GM18867 (cell line): Measurements from ENCODE around the gene CREB3.

Source experiments
- ATAC-seq: cut with Tn5 transposase; IDR thresholded peaks from one replicate; pipeline ENCODE4 v1.9.1; 2021; ENCODE audit warnings: mild to moderate bottlenecking, moderate library complexity; ENCODE audit not compliant: unreplicated experiment

The CREB3 gene, protein sequence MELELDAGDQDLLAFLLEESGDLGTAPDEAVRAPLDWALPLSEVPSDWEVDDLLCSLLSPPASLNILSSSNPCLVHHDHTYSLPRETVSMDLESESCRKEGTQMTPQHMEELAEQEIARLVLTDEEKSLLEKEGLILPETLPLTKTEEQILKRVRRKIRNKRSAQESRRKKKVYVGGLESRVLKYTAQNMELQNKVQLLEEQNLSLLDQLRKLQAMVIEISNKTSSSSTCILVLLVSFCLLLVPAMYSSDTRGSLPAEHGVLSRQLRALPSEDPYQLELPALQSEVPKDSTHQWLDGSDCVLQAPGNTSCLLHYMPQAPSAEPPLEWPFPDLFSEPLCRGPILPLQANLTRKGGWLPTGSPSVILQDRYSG

GRCh38 chr9:35732185-35732799 lies at the start of gene CREB3, which contains the start of gene TLN1:
CREB3 (plus strand) TSS chr9:35732666; CDS start chr9:35732773, 107 bp downstream.
TLN1 (minus strand) TSS chr9:35732195; CDS start chr9:35725694, 6,501 bp downstream.
- peak; percentile 81 for ATAC-seq

DNA sequence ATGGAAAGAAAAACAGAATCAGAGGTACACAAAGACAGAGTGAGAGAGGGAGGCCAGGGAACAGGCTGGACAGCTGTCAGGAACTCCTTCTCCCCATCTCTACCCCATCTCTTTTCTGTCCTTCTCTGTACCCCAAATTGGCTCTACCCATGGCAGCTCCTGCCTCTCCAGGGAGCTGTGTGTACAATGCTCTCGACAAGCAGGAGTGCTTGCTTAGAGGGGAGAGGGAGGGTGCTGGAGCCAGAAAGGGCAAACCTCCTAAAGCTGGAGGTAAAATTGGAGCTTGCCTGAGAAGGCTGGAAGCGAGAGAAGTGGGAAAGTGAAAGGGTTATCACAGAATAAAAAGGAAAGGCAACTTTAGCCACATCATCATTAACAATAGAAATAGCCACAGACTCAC lies 49.1 kb upstream of the CREB3 start:
- no peak for ATAC-seq

GRCh38 chr9:35684921-35685320 lies 47.5 kb upstream of the CREB3 start:
- no peak for ATAC-seq

GRCh38 chr9:35685506-35685905 lies 47.0 kb upstream of the CREB3 start:
- ATAC-seq, result no peak

DNA sequence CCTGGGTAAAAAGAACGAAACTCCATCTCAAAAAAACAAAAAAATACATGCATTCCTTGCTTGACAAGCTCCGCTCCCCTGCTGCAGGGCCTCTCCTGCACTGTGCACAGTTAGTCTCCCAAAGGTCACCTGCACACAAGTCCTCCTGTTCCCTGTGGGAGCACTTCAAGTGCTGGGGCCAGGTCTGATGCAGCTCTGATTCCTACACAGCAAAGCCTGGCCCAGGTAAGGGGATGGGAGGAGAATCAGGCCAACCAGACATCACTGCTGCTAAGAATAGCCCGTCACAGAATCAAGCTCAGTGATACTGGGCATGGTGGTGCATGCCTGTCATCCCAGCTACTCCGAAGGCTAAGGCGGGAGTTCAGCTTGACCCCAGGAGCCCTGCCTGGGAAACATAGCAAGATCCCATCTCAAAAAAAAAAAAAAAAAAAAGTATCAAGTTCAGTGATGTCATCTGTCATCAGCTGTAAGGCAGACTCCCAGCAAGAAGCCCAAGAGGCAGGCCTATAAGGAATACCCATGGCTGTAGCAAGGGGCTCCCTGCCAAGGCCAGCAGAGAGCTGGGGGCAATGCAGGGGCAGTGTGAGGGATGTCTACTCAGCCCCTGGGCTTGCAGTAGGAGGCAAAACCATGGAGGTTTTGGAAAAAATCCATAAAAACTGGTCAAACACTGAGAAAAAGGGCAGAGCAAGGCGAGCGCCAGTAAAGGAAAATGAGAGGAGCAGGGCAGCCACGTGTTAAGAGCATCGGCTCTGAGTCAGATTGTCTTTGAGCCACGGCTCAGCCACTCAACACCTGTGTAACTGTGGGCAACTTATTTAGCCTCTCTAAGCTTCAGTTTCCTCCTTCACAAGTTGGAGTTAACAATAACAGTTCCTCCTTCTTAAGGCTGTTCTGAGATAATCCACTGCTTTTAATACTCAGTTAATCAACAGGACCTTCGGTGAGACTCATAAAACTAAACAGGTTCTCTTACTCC lies 46.0 kb upstream of the CREB3 start:
- no peak for ATAC-seq

GRCh38 chr9:35687306-35687705 lies 45.2 kb upstream of the CREB3 start:
- no peak for ATAC-seq

GRCh38 chr9:35687972-35688557 lies 44.4 kb upstream of the CREB3 start:
- ATAC-seq, result no peak

GRCh38 chr9:35688558-35689541 lies 43.6 kb upstream of the CREB3 start:
- no peak for ATAC-seq

DNA sequence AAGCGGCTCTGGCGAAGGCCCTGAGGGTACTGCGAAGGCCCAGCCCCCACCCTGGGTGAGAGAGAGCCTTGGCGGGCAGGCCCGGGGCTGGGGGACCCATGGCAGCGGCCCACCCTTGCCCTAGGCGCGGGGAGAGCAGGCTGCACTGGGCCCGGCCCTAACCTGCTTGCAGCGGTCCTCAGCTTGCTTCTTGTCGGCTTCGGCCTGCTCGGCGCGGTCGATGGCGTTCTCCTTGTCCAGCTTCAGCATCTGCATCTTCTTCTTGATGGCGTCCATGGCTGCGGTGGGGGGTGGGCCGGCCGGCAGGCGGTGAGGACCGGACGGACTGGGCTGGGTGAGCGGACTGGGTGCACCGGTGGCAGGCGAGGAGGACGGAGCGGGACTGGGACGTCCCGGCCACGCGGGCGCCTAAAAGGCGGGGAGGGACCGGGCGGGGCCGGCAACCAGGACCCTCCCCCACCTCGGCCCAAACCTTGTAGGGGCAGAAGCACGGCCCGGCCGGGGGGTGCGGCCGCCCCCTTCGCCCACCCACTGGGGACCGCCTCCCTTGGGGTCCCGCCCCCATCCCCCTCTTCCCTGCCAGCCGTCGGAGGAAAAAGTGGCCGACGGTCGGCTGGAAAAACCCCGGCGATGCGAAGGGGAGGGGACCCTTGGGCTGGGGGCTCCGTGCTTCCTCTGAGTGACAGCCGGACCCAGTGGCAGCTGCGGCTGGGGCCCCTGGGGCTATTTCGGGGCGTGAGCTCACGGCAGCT lies 42.7 kb upstream of the CREB3 start, which contains the start of gene TPM2:
Gene TPM2, minus strand, starts transcription at position 384 of the 752 bp plus-strand sequence. Its CDS starts 108 bp downstream, at position 276.
- ATAC-seq, result no peak

DNA sequence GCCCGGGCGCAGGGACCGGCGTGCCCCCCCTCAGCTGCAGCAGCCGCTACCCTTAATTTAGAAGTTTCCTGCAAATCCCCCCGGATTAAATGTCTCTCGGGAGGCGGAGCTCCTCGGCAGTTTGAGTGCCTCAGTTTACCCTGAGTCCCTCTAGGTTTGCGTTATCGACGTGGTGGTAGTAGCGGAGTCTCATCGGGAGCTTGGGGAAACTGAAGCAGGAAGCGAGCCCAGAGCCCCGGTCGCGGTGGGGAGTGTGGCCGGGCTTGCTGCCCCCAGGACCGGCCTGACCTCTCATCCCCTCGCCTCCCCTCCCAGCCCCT lies 42.2 kb upstream of the CREB3 start:
- no peak for ATAC-seq

DNA sequence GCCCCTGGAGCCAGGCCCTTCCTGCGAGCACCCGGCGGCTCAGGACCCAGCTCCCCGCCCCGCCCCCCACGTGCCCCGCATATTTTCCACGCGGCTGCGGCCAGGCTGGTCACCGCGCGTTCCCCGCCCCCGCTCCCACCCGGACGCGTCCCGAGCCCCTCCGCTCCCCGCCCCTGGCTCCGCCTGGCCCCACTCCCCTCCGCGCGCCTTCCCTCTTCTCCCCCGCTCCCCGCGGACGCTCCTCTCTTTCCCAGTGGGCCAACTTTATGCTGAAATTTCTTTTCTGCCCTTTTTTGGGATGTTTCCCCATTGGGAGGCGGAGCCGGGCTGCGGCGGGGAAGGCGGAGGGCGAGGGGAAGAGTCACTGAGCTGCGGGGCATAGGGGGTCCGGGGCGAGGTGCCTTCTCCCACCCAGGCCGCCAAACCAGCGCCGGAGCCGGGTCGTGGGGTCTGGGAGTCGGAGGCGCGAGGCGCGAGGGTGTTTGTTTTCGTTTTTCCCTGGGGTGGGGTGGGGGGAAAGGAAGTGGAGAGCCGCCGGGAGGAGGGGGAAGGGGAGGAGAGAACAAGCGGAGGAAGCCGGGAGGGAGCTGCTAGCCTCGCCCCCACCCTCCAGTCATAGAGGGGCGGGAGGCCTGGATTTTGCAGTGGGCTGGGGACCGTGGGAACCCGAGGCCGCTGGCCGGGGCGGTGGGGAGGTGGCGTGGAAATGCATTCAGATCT lies 41.7 kb upstream of the CREB3 start:
- no peak for ATAC-seq

DNA sequence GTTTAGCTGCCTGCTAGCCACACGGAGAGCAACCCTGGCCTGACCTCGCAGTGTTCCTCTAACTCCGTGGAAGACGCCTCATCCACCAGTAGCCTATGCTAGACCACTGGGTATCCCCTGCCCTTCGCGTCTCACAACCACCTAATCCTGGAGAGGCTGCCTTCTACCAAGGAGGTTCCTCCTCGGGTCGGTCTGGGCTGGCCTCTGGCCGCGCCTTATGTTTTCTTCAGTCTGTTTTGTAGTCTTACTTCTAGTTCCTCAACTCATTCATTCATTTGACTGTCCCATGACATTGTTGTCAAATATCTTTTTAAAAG lies 41.2 kb upstream of the CREB3 start:
- no peak for ATAC-seq

- no peak for ATAC-seq
Measured at GRCh38 chr9:35691757-35692301, 40.6 kb upstream of the CREB3 start.

DNA sequence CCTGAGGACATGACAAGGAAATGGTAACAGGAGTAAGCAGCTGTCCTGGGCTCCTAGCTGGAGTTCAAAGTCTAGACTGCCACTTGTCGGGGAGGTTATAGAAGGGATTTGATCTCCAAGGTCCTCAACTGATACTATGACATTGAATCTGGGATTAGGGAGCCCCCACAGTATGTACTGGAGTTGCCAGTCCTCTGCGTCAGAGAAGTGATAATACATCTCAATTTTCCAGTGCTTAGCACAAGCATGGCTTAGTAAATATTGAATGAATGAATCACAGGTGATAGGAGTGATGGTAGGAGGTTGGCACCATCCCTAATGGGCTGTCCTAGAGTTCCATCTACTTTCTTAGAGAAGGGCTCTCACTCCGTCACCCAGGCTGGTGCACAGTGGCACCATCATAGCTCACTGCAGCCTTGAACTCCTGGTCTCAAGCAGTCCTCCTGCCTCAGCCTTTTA lies 36.5 kb upstream of the CREB3 start:
- no peak for ATAC-seq

- peak; percentile 70 for ATAC-seq
Measured at GRCh38 chr9:35696520-35697215, 35.8 kb upstream of the CREB3 start.

GRCh38 chr9:35697486-35697885 lies 35.0 kb upstream of the CREB3 start:
- no peak for ATAC-seq

GRCh38 chr9:35698231-35698630 lies 34.2 kb upstream of the CREB3 start:
- ATAC-seq, result no peak
